SK-N-SH (cell line): ENCODE data around the gene GAB1. TPM values are rescaled to one million over a fixed set of nuclear protein-coding genes. Genes with fewer than 3 reads are reported as not detected.

ENCODE experiments used
- CTCF ChIA-PET: fragments of 300-600, 350-600 bp; formaldehyde crosslinking; extraction: SDS; loops from one replicate; lab custom pipeline; 2021; lab: Yijun Ruan, JAX
- POLR2A ChIA-PET: fragments of 350-600 bp; sonication (Branson Sonifier 250); formaldehyde crosslinking; extraction: SDS; loops from one replicate; lab custom pipeline; 2020; ENCODE audit warnings: antibody characterized with exemption, inconsistent platforms; lab: Yijun Ruan, JAX
- DNase-seq: peaks from one replicate; pipeline ENCODE4 v3.0.0; 2012
- H2AFZ ChIP-seq: fragments of 200-600 bp; sonication (generic); 2 replicates; pipeline ENCODE4 v1.8.1; 2016; ENCODE audit warnings: antibody characterized with exemption, mild to moderate bottlenecking, low read depth
- H3F3A ChIP-seq: fragments of 200-600 bp; sonication (generic); replicated peaks from 2 replicates; pipeline ENCODE3; 2016; ENCODE audit warnings: antibody characterized with exemption, mild to moderate bottlenecking; ENCODE audit not compliant: insufficient read depth
- H3K27ac ChIP-seq, 2 experiments: fragments of 200-500 bp in 1 of 2; fragments of 200-600 bp in 1 of 2; sonication (Bioruptor generic) in 1 of 2; sonication (generic), shearing (Covaris generic) in 1 of 2; 2 replicates each; pipeline versions ENCODE4 v1.5.1 to v1.6.1; 2014 to 2016; ENCODE audit warnings: low read depth in 2 of 2, inconsistent platforms in 1 of 2, low read length in 1 of 2, mild to moderate bottlenecking in 1 of 2, mixed read lengths in 1 of 2
- H3K27me3 ChIP-seq: fragments of 200-600 bp; sonication (generic), shearing (Covaris generic); 2 replicates; pipeline ENCODE4 v1.6.1; 2016; ENCODE audit warnings: mixed run types; ENCODE audit not compliant: insufficient read depth
- H3K36me3 ChIP-seq, 2 experiments: fragments of 200-500 bp in 1 of 2; fragments of 200-600 bp in 1 of 2; sonication (Bioruptor generic) in 1 of 2; sonication (generic) in 1 of 2; replicated peaks in 1 of 2; 2 replicates each; pipeline versions ENCODE3 to v1.5.1; 2014 to 2016; ENCODE audit warnings: low read length in 1 of 2, mild to moderate bottlenecking in 1 of 2; ENCODE audit not compliant: insufficient read depth in 2 of 2, control insufficient read depth in 1 of 2
- H3K4me1 ChIP-seq, 2 experiments: fragments of 200-500 bp in 1 of 2; fragments of 200-600 bp in 1 of 2; sonication (Bioruptor generic) in 1 of 2; sonication (generic), shearing (Covaris generic) in 1 of 2; 2 replicates each; pipeline versions ENCODE4 v1.5.1 to v1.6.1; 2014 to 2016; ENCODE audit warnings: low read depth in 1 of 2, low read length in 1 of 2, mixed run types in 1 of 2; ENCODE audit not compliant: insufficient read depth in 2 of 2, control insufficient read depth in 1 of 2
- H3K4me2 ChIP-seq: fragments of 200-600 bp; sonication (generic), shearing (Covaris generic); 2 replicates; pipeline ENCODE4 v1.6.1; 2017; ENCODE audit warnings: mixed run types
- H3K4me3 ChIP-seq, 2 experiments: fragments of 200-500 bp in 1 of 2; fragments of 200-600 bp in 1 of 2; sonication (Bioruptor generic) in 1 of 2; sonication (generic), shearing (Covaris generic) in 1 of 2; 2 replicates each; pipeline versions ENCODE4 v1.5.1 to v1.8.1; 2014 to 2016; ENCODE audit warnings: low read depth in 2 of 2, inconsistent platforms in 1 of 2, low read length in 1 of 2, mild to moderate bottlenecking in 1 of 2, mixed read lengths in 1 of 2, moderate library complexity in 1 of 2
- H3K79me2 ChIP-seq: fragments of 200-600 bp; sonication (generic); 2 replicates; pipeline ENCODE4 v1.8.1; 2017; ENCODE audit warnings: mild to moderate bottlenecking; ENCODE audit not compliant: insufficient read depth
- H3K9ac ChIP-seq: fragments of 200-600 bp; sonication (generic); 2 replicates; pipeline ENCODE4 v1.6.1; 2017; ENCODE audit warnings: mixed run types
- H3K9me2 ChIP-seq: fragments of 200-600 bp; sonication (generic); 2 replicates; pipeline ENCODE4 v1.6.1; 2017; ENCODE audit warnings: mixed run types
- H3K9me3 ChIP-seq: fragments of 200-600 bp; sonication (generic); 2 replicates; pipeline ENCODE4 v1.6.1; 2017; ENCODE audit warnings: mixed run types, mild to moderate bottlenecking, moderate library complexity
- H4K20me1 ChIP-seq: fragments of 200-600 bp; sonication (generic); 2 replicates; pipeline ENCODE4 v1.6.1; 2017; ENCODE audit warnings: mild to moderate bottlenecking, mixed run types; ENCODE audit not compliant: insufficient read depth
- CTCF ChIP-seq: fragments of 200-600 bp; sonication (generic); IDR thresholded peaks from 2 replicates; pipeline ENCODE4 v1.6.1; 2017; ENCODE audit warnings: antibody characterized with exemption, mild to moderate bottlenecking, moderate library complexity
- ELF1 ChIP-seq: IDR thresholded peaks from 2 replicates; pipeline ENCODE4 v1.4.0; 2012
- EZH2phosphoT487 ChIP-seq: fragments of 200-600 bp; sonication (generic); IDR thresholded peaks from 2 replicates; pipeline ENCODE4 v1.6.1; 2017; ENCODE audit warnings: low read depth, mixed run types, mild to moderate bottlenecking, antibody characterized with exemption, moderate library complexity, borderline replicate concordance
- FOSL2 ChIP-seq: IDR thresholded peaks from 2 replicates; pipeline ENCODE4 v1.4.0; 2012; ENCODE audit warnings: low read depth, mild to moderate bottlenecking, moderate library complexity, borderline replicate concordance
- FOXJ3 ChIP-seq: sonication (generic); formaldehyde crosslinking; IDR thresholded peaks from 2 replicates; pipeline ENCODE4 v1.5.1; 2020; ENCODE audit warnings: mild to moderate bottlenecking, missing genetic modification reagents
- JUND ChIP-seq: IDR thresholded peaks from 2 replicates; pipeline ENCODE4 v1.4.0; 2012
- NFIC ChIP-seq: IDR thresholded peaks from 2 replicates; pipeline ENCODE4 v1.4.0; 2012; ENCODE audit warnings: borderline replicate concordance
- RAD21 ChIP-seq: IDR thresholded peaks from 2 replicates; pipeline ENCODE4 v1.6.1; 2012; ENCODE audit warnings: mild to moderate bottlenecking, low read length
- RCOR1 ChIP-seq: fragments of 150-350 bp; IDR thresholded peaks from 2 replicates; pipeline ENCODE4 v1.6.1; 2017; ENCODE audit warnings: antibody characterized with exemption, low read length
- REST ChIP-seq: IDR thresholded peaks from 2 replicates; pipeline ENCODE4 v1.6.1; 2012; ENCODE audit warnings: mild to moderate bottlenecking, low read depth, low read length, moderate library complexity
- TCF12 ChIP-seq: IDR thresholded peaks from 2 replicates; pipeline ENCODE4 v1.4.0; 2012
- ZBTB33 ChIP-seq: IDR thresholded peaks from 2 replicates; pipeline ENCODE4 v1.4.0; 2012; ENCODE audit warnings: low read depth, borderline replicate concordance
- WGBS: methylation state at CpG from one replicate; pipeline ENCODE4 v1.1.6; 2017; ENCODE audit warnings: low lambda C conversion rate; 5-methylcytosine and 5-hydroxymethylcytosine counted together
- polyA plus RNA-seq, 3 experiments: library from polyadenylated mRNA; depleted of rRNA; stranded (reverse); fragments of >200 nt; gene quantifications; 2 replicates each; pipeline ENCODE4 v1.2.3, GENCODE V29; 2012

Gene GAB1
- polyA plus RNA-seq, 1 of the 3 experiments (the other 2 are of a cell fraction), result 3.7 TPM

- no peak for TF ChIP-seq EZH2phosphoT487
- no peak for TF ChIP-seq ZBTB33
- TF ChIP-seq FOSL2, result no peak
Measured at GRCh38 chr4:143458966-143459365, 122.3 kb downstream of the GAB1 start (continued).

GRCh38 chr4:143473334-143474126, 136.9 kb downstream of the GAB1 start:
- CTCF ChIA-PET, result interaction anchor here (1.1 kb wide), 1 partner anchor 271 kb away, joined by 3 read pairs; no protein-coding TSS in a partner anchor

More at GRCh38 chr4:143473334-143474126, 136.9 kb downstream of the GAB1 start:
- 95% methylated on average over 1 of the region's 1 CpG for WGBS
- no peak for DNase-seq
- Histone ChIP-seq H3K9ac (no peak overlapping the region), H4K20me1 (no peaks in the 10 kb centered on the region), H2AFZ (no peak overlapping the region), H3K4me3 (no peak overlapping the region), H3F3A (no peaks in the 10 kb centered on the region), H3K4me2 (no peak overlapping the region), H3K27ac (no peak overlapping the region), H3K9me3 (no peaks in the 10 kb centered on the region), H3K4me1 (no peaks in the 10 kb centered on the region), H3K27me3 (no peaks in the 10 kb centered on the region), H3K79me2 (no peaks in the 10 kb centered on the region), H3K36me3 (peaks cover 19 to 38% of the 10 kb centered on the region in 2 experiments), H3K9me2 (no peaks in the 10 kb centered on the region)
- no peak for TF ChIP-seq TCF12
- TF ChIP-seq CTCF, result no peak
- no peak for TF ChIP-seq REST
- no peak for TF ChIP-seq JUND
- TF ChIP-seq NFIC, result no peak
- TF ChIP-seq FOXJ3 (CRISPR knock-in tag), result no peak
- TF ChIP-seq EZH2phosphoT487, result no peak
- TF ChIP-seq ELF1, result no peak
- no peak for TF ChIP-seq RCOR1
- no peak for TF ChIP-seq RAD21
- POLR2A ChIA-PET, result no interaction called here
